8988T (cell line): ENCODE results near the gene CFAP54.
"Not testable (repeated sequence)": the region's sequence is repeated elsewhere in the genome, so short reads cannot be mapped to it uniquely, and the experiment has no call there.

Experiments used
- DNase-seq: peaks from one replicate; pipeline ENCODE4 v3.0.0; 2011

Gene CFAP54, protein sequence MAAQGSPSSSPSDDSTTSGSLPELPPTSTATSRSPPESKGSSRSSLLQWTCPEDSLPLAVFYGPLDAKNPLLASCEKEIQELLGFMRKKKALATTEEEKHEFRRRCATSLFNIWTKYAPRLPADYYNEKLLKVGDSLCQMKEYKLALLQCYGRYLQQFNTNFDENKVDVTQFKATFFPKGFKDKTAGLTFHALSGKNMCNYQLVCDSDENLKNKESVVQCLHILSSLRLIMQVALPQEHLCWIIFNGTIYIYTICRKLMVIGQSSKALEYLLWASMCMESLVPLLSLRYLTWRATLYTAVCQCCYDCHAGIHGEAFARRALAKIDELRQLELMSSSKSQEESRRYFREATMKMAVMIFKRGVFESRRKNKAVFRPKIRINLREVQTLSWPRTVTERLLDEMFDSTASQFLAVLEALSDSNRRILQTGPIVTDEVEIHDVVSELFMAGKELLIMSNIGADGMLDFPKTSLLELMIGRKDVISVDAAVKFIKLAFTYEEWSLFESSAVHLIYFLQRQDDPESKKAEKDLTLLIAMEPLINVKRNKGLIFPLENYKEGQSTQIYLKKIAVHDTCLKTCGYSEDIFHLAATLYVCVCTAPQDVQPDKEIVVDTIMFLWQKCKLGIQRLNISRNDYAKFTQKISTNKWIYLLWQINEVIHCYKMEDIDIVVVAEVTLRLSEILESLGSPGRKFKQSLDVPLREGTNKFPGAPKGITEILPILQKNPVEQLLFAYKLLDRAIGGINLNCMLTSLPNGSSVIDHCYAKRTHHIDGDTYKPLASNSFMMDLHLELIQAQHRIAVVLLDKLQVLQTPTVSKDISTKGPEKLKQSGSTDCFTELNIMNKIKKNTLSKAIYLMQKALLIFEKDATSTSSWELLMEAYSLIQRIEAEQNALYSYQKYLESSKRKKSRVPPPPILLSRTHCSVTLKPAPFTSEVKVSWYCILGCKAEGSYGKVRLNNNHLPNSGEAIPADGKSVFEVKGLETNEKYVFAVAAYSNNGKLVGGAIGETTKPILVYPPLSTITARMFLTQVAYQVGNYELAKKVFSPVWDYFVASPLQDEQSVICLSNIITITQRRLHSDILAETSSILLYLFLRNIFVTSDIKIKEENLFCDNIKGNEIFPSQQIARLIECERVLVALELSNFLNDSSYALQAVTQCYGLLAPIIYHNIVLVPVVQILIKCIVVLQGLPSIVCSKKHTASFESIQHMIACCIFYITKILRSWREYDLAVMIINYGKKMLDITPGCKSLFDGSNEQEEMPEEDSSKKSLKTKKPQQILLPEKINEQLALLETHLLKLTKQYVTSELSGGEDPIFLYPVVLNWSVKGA (N-terminal part only)

DNA sequence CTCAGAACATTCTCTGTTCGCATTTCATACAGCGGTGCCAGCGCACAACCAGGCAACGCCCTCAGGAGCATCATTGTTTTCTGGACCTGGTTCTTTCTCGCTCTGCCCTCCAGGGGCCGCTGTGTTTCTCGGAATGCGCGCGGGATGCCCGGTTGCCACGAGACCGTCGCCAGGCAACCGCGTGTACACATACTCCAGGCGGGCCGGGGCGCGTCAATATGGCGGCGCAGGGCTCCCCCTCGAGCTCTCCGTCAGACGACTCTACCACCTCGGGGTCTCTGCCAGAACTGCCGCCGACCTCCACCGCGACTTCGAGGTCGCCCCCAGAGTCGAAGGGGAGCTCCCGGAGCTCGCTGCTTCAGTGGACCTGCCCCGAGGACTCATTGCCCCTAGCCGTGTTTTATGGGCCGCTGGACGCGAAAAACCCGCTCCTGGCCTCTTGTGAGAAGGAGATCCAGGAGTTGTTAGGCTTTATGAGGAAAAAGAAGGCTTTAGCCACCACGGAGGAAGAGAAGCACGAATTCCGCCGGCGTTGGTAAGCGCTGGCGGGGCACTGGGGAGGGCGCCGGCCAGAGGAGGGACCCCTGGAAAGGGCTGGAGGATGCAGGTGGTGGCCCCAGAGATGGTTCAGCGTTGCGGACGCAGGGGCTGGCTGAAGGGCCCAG lies at the start of gene CFAP54:
Gene CFAP54 (plus strand): TSS at position 186 of the 665 bp plus-strand sequence. CDS start 33 bp downstream, at position 219.
- peak; percentile 69 for DNase-seq

- no peak for DNase-seq
These were observed 47.6 kb upstream of the CFAP54 start for GRCh38 chr12:96441816-96442215.

DNA sequence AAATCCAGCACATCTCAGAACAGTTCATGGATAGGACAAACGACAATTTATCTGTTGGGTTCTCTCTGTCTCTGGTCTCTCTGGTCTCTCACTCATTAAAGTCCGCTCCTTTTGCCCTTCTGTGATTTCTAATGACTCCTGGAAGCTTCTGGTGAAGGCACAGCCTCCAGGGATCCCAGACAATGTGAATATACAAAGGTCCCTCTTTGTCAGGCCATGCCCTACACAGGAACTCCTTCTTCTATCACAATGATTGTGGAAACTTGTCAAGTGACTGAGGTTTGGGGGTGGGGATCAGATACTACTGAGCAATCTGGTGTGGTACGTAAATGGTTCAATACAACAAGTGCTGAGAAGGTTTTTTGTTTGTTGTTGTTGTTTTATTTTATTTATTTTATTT lies 46.5 kb upstream of the CFAP54 start:
- DNase-seq: no peak

GRCh38 chr12:96444399-96444798 lies 45.0 kb upstream of the CFAP54 start:
- DNase-seq: no peak

GRCh38 chr12:96445691-96446583 lies 43.4 kb upstream of the CFAP54 start:
- peak; percentile 22 for DNase-seq

GRCh38 chr12:96447256-96447655 lies 42.1 kb upstream of the CFAP54 start:
- no peak for DNase-seq

GRCh38 chr12:96448300-96448699 lies 41.1 kb upstream of the CFAP54 start:
- DNase-seq: peak; percentile 48

GRCh38 chr12:96452261-96452922 lies 37.0 kb upstream of the CFAP54 start:
- no peak for DNase-seq

- DNase-seq: no peak
These were observed 35.0 kb upstream of the CFAP54 start for GRCh38 chr12:96454396-96454795.

GRCh38 chr12:96456265-96456974 lies 33.0 kb upstream of the CFAP54 start:
- DNase-seq: no peak

DNA sequence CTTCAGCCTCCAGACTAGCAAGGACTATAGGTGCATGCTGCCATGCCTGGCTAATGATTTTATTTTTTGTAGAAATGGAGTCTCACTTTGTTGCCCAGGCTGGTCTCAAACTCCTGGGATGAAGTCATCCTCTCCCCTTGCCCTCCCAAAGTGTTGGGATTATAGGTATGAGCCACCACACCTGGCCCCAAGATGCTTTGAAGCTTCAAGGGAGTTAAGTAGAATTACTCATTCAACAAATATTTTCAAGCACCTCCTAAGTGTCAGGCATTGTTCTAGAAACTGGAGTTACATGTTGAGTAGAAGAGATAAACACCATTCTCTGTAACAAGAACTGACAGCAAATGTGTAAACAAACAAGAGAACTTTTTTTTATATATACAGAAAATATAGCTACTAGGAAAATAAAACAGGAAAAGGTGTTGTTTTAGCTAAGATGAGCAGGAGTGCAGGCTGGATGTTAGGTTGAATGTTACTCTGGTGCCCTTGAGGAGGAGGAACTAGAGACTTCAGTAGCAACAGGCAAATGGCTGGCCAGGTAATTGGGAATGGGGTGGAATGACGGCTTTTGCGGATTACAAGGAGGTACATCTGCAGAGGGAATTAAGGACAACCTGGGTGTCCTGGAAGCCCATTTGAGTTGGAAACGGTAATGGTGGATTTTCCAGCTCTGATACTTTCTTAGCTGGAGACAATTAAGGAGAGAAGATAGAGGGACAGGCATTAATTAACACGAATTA lies 32.0 kb upstream of the CFAP54 start:
- no peak for DNase-seq

GRCh38 chr12:96459281-96459680 lies 30.1 kb upstream of the CFAP54 start:
- not testable (repeated sequence) for DNase-seq

DNA sequence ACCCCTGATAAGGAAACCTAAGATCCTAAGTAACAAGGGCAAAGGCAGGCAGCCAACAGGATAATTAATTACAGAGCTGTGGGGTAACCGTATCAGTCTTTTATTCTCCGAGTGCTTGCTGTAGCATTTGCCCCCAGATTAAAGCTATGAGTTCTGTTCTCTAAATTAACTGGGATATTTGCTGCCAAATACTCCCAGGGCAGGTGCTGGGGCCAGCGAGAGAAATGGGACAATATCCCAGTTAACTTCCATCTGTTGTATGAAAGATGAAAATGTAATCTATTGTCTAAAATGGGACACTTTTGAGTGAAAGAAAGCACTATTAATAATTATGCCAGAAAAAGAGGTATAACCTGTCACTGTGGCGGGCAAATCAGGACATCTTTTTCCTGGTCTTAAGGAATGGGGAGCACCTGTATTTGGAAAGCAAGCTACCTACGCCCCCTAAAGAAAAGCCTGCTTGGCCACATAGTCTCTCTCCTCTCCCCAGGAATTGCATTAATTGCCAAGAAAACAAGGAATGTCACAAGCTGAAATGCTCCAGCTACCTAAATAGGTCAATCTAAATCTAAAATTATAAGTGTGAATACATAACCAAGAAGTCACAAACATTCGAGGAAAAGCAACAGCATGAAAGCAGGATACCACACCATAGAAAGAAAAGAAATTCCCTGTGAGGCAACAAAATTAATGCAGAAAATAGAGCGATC lies 26.7 kb upstream of the CFAP54 start:
- DNase-seq: no peak

DNA sequence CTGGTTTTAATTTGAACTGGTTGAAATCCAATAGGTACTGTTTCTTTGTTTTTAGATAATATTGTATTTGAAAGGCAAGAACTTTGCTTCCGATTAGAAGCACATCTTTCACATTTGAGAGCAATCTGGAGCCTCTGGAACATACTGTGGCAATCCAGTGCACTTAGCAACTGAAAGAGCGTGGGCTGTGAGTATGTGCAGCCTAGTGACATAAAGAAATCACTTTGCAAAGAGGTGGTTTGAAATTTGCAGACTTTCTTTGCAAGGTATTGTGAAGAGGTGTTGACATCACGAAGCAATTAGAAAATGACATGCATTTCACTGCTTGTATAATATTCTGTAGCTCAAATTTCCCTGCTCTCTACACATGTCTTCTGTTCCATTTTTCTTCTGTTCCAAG lies 23.5 kb upstream of the CFAP54 start:
- no peak for DNase-seq

DNA sequence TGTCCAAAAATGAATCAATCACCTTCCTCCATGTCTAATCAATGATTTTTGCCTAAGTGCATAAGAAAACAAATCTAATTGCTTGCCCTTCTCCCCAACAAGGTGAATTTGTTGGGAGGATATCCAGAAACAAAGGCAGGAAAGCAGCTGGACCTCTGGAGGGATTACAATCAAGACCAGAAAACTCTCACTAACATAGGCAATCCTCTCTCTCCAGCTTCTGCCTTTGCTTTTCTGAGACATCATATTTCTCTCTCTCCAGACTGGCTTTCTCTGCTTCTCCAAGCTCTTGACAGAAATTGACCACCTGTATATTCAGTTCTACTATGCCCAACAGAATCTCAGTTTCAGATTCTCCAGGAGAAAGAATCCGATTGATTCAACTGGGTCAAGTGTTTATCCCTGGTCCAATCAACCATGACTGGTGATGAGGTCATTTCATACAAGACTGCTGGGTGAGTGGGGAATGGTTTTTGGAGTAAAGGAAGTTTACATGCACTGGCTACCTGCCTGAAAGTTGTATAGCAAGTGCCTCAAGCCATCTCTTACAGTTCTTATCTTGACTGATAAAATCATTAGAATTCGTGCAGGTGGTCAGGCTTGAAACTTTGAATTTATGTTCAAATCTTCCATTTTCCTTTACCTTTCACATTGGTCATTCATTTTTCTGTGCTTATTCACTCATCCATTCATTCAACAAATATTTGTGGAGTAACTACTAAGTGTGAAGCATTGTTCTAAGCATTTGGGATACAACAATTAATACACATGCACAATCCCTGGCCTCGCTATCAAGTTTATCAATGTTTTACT lies 22.2 kb upstream of the CFAP54 start:
- no peak for DNase-seq

DNA sequence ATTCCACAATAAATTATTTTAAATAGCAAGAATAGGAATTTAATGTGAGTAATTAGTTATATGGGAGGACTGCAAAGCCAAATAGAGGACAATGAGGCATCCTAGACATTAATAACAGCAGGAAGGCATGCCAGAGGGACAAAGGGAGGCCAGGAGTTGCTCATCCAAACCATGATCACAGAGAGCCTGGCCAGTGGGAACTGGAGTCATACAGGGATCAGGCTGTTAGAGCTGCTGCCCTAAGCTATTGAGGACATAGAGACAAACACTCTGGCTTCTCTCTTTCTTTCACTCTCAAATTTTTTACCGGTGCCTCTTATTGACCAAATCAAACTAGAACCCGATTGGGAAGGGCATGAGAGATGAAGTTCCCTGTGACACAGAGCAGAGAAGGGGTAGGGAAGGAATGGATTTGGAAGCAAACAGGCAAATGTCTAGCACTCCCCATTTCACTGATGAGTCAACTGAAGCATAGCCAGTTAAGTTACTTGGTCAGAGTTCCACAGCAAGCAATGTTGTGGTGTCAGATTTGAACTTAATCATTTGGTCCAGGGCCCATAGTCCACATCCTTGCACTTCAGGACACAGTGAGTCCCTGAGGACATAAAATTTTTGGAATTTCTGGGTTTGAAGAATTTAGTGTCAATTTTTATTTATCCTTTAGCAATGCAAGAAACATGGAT lies 17.9 kb upstream of the CFAP54 start:
- no peak for DNase-seq

DNA sequence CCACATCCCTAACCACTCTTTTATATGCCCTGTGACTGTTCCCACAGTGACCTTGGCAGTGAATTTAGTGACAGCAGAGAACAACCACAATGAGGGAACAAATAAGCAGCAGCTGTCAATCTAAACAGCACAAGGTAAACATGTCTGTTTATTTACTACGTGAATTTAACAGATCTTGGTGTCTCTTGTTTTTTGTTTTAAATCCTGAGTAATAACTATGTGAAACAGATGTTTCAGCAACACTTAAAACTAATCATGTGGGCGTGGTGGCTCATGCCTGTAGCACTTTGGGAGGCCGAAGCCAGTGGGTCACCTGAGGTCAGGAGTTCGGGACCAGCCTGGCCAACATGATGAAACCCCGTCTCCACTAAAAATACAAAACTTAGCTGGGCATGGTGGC lies 17.0 kb upstream of the CFAP54 start:
- no peak for DNase-seq
